ENCODE data around the gene CACNG5. TPM values are rescaled to one million over a fixed set of nuclear protein-coding genes. Genes with fewer than 3 reads are reported as not detected.
A peak's percentile ranks its signal among the peaks of the same experiment; 100 is the strongest.

Gene CACNG5
- total RNA-seq, 2 donors from 2014 or later = not detected

GRCh38 chr17:66849851-66850580, 15.1 kb downstream of the CACNG5 start:
- no peak for DNase-seq (ENCODE audit: low spot score)
- H3K4me3 ChIP-seq = no peak overlapping the region
- peaks cover 0 to 13% of the 10 kb centered on the region in 2 donors for H3K4me1 ChIP-seq
- no peaks in the 10 kb centered on the region for H3K27me3 ChIP-seq
- peaks cover 0 to 5% of the 10 kb centered on the region in 2 donors for H3K9me3 ChIP-seq
- TF ChIP-seq CTCF (IDR thresholded peaks at IDR 0.05) = no peak
- no peak overlapping the region for H3K27ac ChIP-seq
- no peaks in the 10 kb centered on the region for H3K36me3 ChIP-seq

GRCh38 chr17:66850692-66851091, 15.8 kb downstream of the CACNG5 start:
- Histone ChIP-seq H3K4me1 (peaks cover 0 to 13% of the 10 kb centered on the region in 2 donors), H3K27ac (no peak overlapping the region), H3K36me3 (no peaks in the 10 kb centered on the region), H3K27me3 (no peaks in the 10 kb centered on the region), H3K9me3 (peaks cover 0 to 7% of the 10 kb centered on the region in 2 donors), H3K4me3 (no peak overlapping the region)
- TF ChIP-seq CTCF (IDR thresholded peaks at IDR 0.05) = no peak
- DNase-seq (ENCODE audit: low spot score) = no peak

GRCh38 chr17:66855204-66855603, 20.3 kb downstream of the CACNG5 start:
- no peak for DNase-seq (ENCODE audit: low spot score)
- Histone ChIP-seq H3K4me3 (no peak overlapping the region), H3K36me3 (no peaks in the 10 kb centered on the region), H3K27ac (no peak overlapping the region), H3K27me3 (no peaks in the 10 kb centered on the region), H3K4me1 (peaks cover 0 to 7% of the 10 kb centered on the region in 2 donors), H3K9me3 (peaks cover 0 to 7% of the 10 kb centered on the region in 2 donors)
- TF ChIP-seq CTCF (IDR thresholded peaks at IDR 0.05) = peak in 1 of 2 donors; percentile 21

GRCh38 chr17:66858226-66859083, 23.5 kb downstream of the CACNG5 start:
- Histone ChIP-seq H3K27ac (no peak overlapping the region), H3K4me3 (no peak overlapping the region), H3K36me3 (no peaks in the 10 kb centered on the region), H3K9me3 (peaks cover 0 to 7% of the 10 kb centered on the region in 2 donors), H3K27me3 (no peaks in the 10 kb centered on the region), H3K4me1 (no peaks in the 10 kb centered on the region)
- TF ChIP-seq CTCF (IDR thresholded peaks at IDR 0.05) = no peak
- no peak for DNase-seq (ENCODE audit: low spot score)

- Histone ChIP-seq H3K27me3 (no peaks in the 10 kb centered on the region), H3K9me3 (peaks cover 0 to 13% of the 10 kb centered on the region in 2 donors), H3K36me3 (no peaks in the 10 kb centered on the region), H3K4me1 (no peaks in the 10 kb centered on the region), H3K4me3 (no peak overlapping the region), H3K27ac (no peak overlapping the region)
- TF ChIP-seq CTCF (IDR thresholded peaks at IDR 0.05) = no peak
- no peak for DNase-seq (ENCODE audit: low spot score)
Observed at GRCh38 chr17:66859353-66859752, 24.4 kb downstream of the CACNG5 start.

Measured in right atrium auricular region (tissue), 2 donors.